ENCODE data around the gene CETN1.

Gene CETN1

DNA sequence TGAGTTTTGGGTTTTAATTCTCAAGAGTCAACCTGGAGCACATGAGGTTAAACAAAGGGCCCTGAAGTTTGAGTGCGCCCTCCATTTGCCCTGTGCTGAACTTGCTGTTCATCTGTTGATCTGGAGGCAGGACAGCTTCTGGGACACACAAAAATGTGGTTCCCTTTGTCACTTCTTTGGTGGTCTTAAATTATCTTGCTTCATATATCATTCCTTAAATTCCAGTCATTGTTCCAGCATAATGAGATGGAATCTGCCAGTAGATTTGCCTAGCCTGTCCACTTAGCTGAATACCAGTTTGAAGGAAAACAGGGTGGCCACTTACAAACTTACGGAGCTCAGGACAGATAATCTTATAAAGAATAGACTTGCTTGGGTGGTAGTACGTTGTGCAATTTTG is 916 bp downstream of the CETN1 start:
- WGBS (ENCODE audit: extremely low coverage, insufficient coverage, low lambda C conversion rate), result no CpG with 5 or more reads among the region's 3 CpGs

DNA sequence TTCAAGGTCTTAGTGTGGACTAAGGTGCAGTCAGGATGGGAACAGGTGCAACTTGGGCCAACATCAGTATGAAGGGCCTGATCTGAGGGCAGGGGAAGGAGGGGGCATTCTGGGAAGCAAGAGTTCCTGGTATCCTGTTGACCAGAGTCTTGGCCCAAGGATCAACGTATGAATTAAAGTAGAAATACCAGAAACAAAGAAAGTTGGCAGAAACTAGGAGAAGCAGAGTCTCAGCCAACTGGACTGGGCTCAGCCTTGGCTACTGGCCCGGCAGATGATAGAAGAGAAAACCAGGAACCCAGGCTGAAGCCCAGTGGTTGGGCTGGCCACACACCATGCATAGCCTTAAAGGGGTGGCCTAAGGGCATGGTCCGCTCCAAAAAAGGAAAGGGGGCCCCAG is 2.3 kb downstream of the CETN1 start:
- no peak for DNase-seq
- no peak overlapping the region for H2AK5ac ChIP-seq (ENCODE audit: low read length)
- H3K79me1 ChIP-seq (ENCODE audit: low read length), result no peaks in the 10 kb centered on the region
- no peak overlapping the region for H3K4me2 ChIP-seq (ENCODE audit: low read length)
- no peak overlapping the region for H4K8ac ChIP-seq (ENCODE audit: low read depth, low read length)
- WGBS (ENCODE audit: extremely low coverage, insufficient coverage, low lambda C conversion rate), result no CpG with 5 or more reads among the region's 3 CpGs
- no peak overlapping the region for H2BK120ac ChIP-seq (ENCODE audit: low read depth, low read length)
- H3K4me3 ChIP-seq (ENCODE audit: low read length), result no peak overlapping the region
- H3K27me3 ChIP-seq (ENCODE audit: insufficient read depth, low read length, poor library complexity), result no peaks in the 10 kb centered on the region
- H3K56ac ChIP-seq (ENCODE audit: low read length), result no peak overlapping the region
- no peak overlapping the region for H3K9ac ChIP-seq (ENCODE audit: low read length)
- H2BK5ac ChIP-seq (ENCODE audit: low read length), result no peak overlapping the region
- no peaks in the 10 kb centered on the region for H3K79me2 ChIP-seq (ENCODE audit: control insufficient read depth, insufficient read depth, low read length)
- H3K23ac ChIP-seq (ENCODE audit: low read length), result no peak overlapping the region
- no peaks in the 10 kb centered on the region for H3K36me3 ChIP-seq (ENCODE audit: control insufficient read depth, insufficient read depth, low read length)
- H3K18ac ChIP-seq (ENCODE audit: low read length), result no peak overlapping the region
- no peak overlapping the region for H2BK15ac ChIP-seq (replicated peaks; ENCODE audit: low read depth)
- no peaks in the 10 kb centered on the region for H3K4me1 ChIP-seq (ENCODE audit: control insufficient read depth, low read depth, low read length)
- no peak overlapping the region for H3K27ac ChIP-seq (ENCODE audit: low read depth, low read length)
- H4K5ac ChIP-seq (ENCODE audit: low read length), result no peak overlapping the region
- H3K4ac ChIP-seq (ENCODE audit: low read depth, low read length), result no peak overlapping the region

More for the DNA sequence above, 916 bp downstream of the CETN1 start:
- H2AK5ac ChIP-seq (ENCODE audit: low read length), result no peak overlapping the region
- H3K4me1 ChIP-seq (ENCODE audit: control insufficient read depth, low read depth, low read length), result no peaks in the 10 kb centered on the region
- H3K4me3 ChIP-seq (ENCODE audit: low read length), result no peak overlapping the region
- no peak overlapping the region for H2BK5ac ChIP-seq (ENCODE audit: low read length)
- no peak for DNase-seq
- H3K4ac ChIP-seq (ENCODE audit: low read depth, low read length), result no peak overlapping the region
- no peak overlapping the region for H3K23ac ChIP-seq (ENCODE audit: low read length)
- no peak overlapping the region for H3K18ac ChIP-seq (ENCODE audit: low read length)
- H3K79me2 ChIP-seq (ENCODE audit: control insufficient read depth, insufficient read depth, low read length), result no peaks in the 10 kb centered on the region
- H3K27ac ChIP-seq (ENCODE audit: low read depth, low read length), result no peak overlapping the region
- H3K36me3 ChIP-seq (ENCODE audit: control insufficient read depth, insufficient read depth, low read length), result no peaks in the 10 kb centered on the region
- no peak overlapping the region for H3K56ac ChIP-seq (ENCODE audit: low read length)
- H3K79me1 ChIP-seq (ENCODE audit: low read length), result no peaks in the 10 kb centered on the region
- no peak overlapping the region for H3K9ac ChIP-seq (ENCODE audit: low read length)
- H4K5ac ChIP-seq (ENCODE audit: low read length), result no peak overlapping the region
- H3K4me2 ChIP-seq (ENCODE audit: low read length), result no peak overlapping the region
- H3K27me3 ChIP-seq (ENCODE audit: insufficient read depth, low read length, poor library complexity), result no peaks in the 10 kb centered on the region
- H4K8ac ChIP-seq (ENCODE audit: low read depth, low read length), result no peak overlapping the region
- no peak overlapping the region for H2BK120ac ChIP-seq (ENCODE audit: low read depth, low read length)
- no peak overlapping the region for H2BK15ac ChIP-seq (replicated peaks; ENCODE audit: low read depth)

DNA sequence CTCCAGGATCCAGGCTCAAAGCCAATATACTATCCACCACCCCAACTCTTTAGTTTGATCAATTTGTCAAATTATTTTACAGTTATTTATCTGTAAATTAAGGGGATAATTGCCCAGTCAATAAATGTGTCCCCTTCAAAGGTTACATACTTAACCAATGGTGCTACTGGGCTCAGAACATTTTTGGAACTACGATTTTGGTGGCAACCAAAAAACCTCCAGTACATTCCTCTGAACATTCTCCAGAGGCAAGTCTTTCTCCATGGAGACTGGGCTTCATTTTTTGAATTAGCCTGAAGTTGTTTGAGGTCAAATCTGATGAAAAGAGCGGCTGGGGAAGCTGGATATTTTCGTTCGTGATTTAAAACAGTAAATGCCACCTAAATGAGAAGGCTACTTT is 14.9 kb downstream of the CETN1 start:
- no peak overlapping the region for H2AK5ac ChIP-seq (ENCODE audit: low read length)
- H3K56ac ChIP-seq (ENCODE audit: low read length), result no peak overlapping the region
- H3K4me3 ChIP-seq (ENCODE audit: low read length), result no peak overlapping the region
- H3K27ac ChIP-seq (ENCODE audit: low read depth, low read length), result no peak overlapping the region
- no peak overlapping the region for H3K9ac ChIP-seq (ENCODE audit: low read length)
- no peaks in the 10 kb centered on the region for H3K27me3 ChIP-seq (ENCODE audit: insufficient read depth, low read length, poor library complexity)
- no peak overlapping the region for H3K23ac ChIP-seq (ENCODE audit: low read length)
- no peak overlapping the region for H3K18ac ChIP-seq (ENCODE audit: low read length)
- H3K79me1 ChIP-seq (ENCODE audit: low read length), result no peaks in the 10 kb centered on the region
- no peak overlapping the region for H3K4me2 ChIP-seq (ENCODE audit: low read length)
- H2BK15ac ChIP-seq (replicated peaks; ENCODE audit: low read depth), result peak overlapping the region; percentile 78
- no peak overlapping the region for H4K8ac ChIP-seq (ENCODE audit: low read depth, low read length)
- DNase-seq, result no peak
- no peaks in the 10 kb centered on the region for H3K79me2 ChIP-seq (ENCODE audit: control insufficient read depth, insufficient read depth, low read length)
- no peaks in the 10 kb centered on the region for H3K36me3 ChIP-seq (ENCODE audit: control insufficient read depth, insufficient read depth, low read length)
- no peak overlapping the region for H4K5ac ChIP-seq (ENCODE audit: low read length)
- H3K4me1 ChIP-seq (ENCODE audit: control insufficient read depth, low read depth, low read length), result no peaks in the 10 kb centered on the region
- WGBS (ENCODE audit: extremely low coverage, insufficient coverage, low lambda C conversion rate), result no CpG with 5 or more reads among the region's 4 CpGs
- no peak overlapping the region for H2BK120ac ChIP-seq (ENCODE audit: low read depth, low read length)
- no peak overlapping the region for H2BK5ac ChIP-seq (ENCODE audit: low read length)
- no peak overlapping the region for H3K4ac ChIP-seq (ENCODE audit: low read depth, low read length)

DNA sequence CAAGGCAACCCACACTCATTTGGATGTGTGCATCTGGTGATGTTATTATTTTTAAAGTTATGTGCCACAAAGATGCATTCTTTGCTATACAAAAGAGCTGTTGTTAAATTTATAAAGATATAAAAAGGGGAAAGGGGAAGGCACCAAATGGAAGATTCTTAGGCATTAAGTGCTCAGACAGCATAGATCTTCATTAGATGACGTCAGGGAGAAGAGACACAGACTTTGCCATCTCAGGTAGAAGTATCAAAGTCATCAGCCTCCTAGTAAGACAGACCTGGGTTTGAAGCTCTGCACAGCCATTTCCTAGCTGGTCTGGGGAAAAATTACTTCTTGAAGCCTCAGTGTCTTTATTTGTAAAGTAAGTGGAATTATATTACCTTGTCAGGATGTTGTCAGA is 15.4 kb downstream of the CETN1 start:
- Histone ChIP-seq H3K4me3 (ENCODE audit: low read length) (no peak overlapping the region), H4K8ac (ENCODE audit: low read depth, low read length) (no peak overlapping the region), H3K27ac (ENCODE audit: low read depth, low read length) (no peak overlapping the region), H3K36me3 (ENCODE audit: control insufficient read depth, insufficient read depth, low read length) (no peaks in the 10 kb centered on the region), H2BK5ac (ENCODE audit: low read length) (no peak overlapping the region), H3K4me2 (ENCODE audit: low read length) (no peak overlapping the region), H2AK5ac (ENCODE audit: low read length) (no peak overlapping the region), H3K4me1 (ENCODE audit: control insufficient read depth, low read depth, low read length) (no peaks in the 10 kb centered on the region), H4K5ac (ENCODE audit: low read length) (no peak overlapping the region), H3K79me1 (ENCODE audit: low read length) (no peaks in the 10 kb centered on the region), H3K27me3 (ENCODE audit: insufficient read depth, low read length, poor library complexity) (no peaks in the 10 kb centered on the region), H3K4ac (ENCODE audit: low read depth, low read length) (no peak overlapping the region), H2BK120ac (ENCODE audit: low read depth, low read length) (no peak overlapping the region), H3K18ac (ENCODE audit: low read length) (no peak overlapping the region), H2BK15ac (replicated peaks; ENCODE audit: low read depth) (no peak overlapping the region), H3K79me2 (ENCODE audit: control insufficient read depth, insufficient read depth, low read length) (no peaks in the 10 kb centered on the region), H3K9ac (ENCODE audit: low read length) (no peak overlapping the region), H3K23ac (ENCODE audit: low read length) (no peak overlapping the region), H3K56ac (ENCODE audit: low read length) (no peak overlapping the region)
- DNase-seq, result no peak
- no CpG with 5 or more reads among the region's 1 CpG for WGBS (ENCODE audit: extremely low coverage, insufficient coverage, low lambda C conversion rate)

DNA sequence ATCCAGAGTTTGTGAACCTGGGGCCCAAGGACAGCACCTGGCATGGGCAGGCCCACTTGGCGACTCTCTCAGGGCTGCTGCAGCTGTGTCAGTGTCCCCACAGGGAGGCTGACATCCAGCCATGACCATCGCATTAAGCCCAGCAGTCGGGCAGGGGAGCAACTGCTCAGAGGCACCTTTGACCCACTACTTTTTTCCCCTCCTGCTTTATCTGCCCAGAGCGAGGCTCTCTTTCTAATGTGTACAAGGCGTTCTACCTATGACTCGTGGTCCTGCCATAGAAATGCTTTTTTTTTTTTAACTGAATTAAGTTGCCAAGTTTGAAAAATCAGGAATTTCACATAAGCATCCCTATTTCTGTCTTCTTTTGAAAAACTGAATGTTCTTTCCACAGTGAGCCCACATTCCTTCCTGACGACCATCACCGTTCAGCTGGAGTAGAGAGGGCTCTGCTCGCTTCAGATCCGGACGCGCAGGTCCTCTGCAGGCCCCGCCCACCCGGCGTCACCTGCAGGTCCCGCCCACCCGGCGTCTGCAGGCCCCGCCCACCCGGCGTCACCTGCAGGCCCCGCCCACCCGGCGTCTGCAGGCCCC is 16.2 kb downstream of the CETN1 start:
- no peaks in the 10 kb centered on the region for H3K36me3 ChIP-seq (ENCODE audit: control insufficient read depth, insufficient read depth, low read length)
- H2BK120ac ChIP-seq (ENCODE audit: low read depth, low read length), result no peak overlapping the region
- H3K9ac ChIP-seq (ENCODE audit: low read length), result no peak overlapping the region
- H2BK15ac ChIP-seq (replicated peaks; ENCODE audit: low read depth), result no peak overlapping the region
- H3K27ac ChIP-seq (ENCODE audit: low read depth, low read length), result no peak overlapping the region
- no peak overlapping the region for H3K4me3 ChIP-seq (ENCODE audit: low read length)
- H4K8ac ChIP-seq (ENCODE audit: low read depth, low read length), result no peak overlapping the region
- WGBS (ENCODE audit: extremely low coverage, insufficient coverage, low lambda C conversion rate), result no CpG with 5 or more reads among the region's 24 CpGs
- no peak overlapping the region for H3K23ac ChIP-seq (ENCODE audit: low read length)
- H3K4me1 ChIP-seq (ENCODE audit: control insufficient read depth, low read depth, low read length), result no peaks in the 10 kb centered on the region
- no peaks in the 10 kb centered on the region for H3K79me1 ChIP-seq (ENCODE audit: low read length)
- H3K27me3 ChIP-seq (ENCODE audit: insufficient read depth, low read length, poor library complexity), result no peaks in the 10 kb centered on the region
- H2AK5ac ChIP-seq (ENCODE audit: low read length), result no peak overlapping the region
- H3K4ac ChIP-seq (ENCODE audit: low read depth, low read length), result no peak overlapping the region
- H3K56ac ChIP-seq (ENCODE audit: low read length), result no peak overlapping the region
- H3K4me2 ChIP-seq (ENCODE audit: low read length), result no peak overlapping the region
- no peaks in the 10 kb centered on the region for H3K79me2 ChIP-seq (ENCODE audit: control insufficient read depth, insufficient read depth, low read length)
- DNase-seq, result peak; percentile 87
- no peak overlapping the region for H2BK5ac ChIP-seq (ENCODE audit: low read length)
- no peak overlapping the region for H4K5ac ChIP-seq (ENCODE audit: low read length)
- H3K18ac ChIP-seq (ENCODE audit: low read length), result no peak overlapping the region

DNA sequence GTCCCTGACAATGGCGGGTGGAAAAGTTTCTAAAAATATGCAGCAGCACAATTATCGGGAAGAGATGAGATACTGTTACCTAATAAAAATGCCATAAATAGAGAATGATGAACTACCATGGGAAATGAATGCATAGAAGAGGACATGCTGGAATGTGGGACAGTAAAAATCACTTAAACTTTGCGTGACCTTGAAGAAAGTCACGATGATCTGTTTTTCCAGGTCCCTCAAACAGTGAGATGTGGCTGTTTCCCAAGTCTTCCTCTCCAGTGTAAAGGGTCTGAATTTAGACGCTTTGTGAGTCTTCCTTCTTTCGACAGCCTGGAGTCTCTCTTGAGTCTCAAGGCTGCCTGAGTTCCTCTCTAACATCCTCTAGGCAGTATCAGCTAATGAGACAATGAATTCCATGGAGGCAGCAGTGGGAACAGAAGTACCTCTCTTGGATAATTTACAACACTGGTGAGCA is 18.0 kb downstream of the CETN1 start:
- no CpG with 5 or more reads among the region's 6 CpGs for WGBS (ENCODE audit: extremely low coverage, insufficient coverage, low lambda C conversion rate)

More for the DNA sequence above, 18.0 kb downstream of the CETN1 start:
- H4K8ac ChIP-seq (ENCODE audit: low read depth, low read length), result no peak overlapping the region
- H3K56ac ChIP-seq (ENCODE audit: low read length), result peak overlapping the region; percentile 31
- no peaks in the 10 kb centered on the region for H3K79me1 ChIP-seq (ENCODE audit: low read length)
- no peaks in the 10 kb centered on the region for H3K79me2 ChIP-seq (ENCODE audit: control insufficient read depth, insufficient read depth, low read length)
- H3K18ac ChIP-seq (ENCODE audit: low read length), result no peak overlapping the region
- H3K4me3 ChIP-seq (ENCODE audit: low read length), result no peak overlapping the region
- H3K23ac ChIP-seq (ENCODE audit: low read length), result no peak overlapping the region
- H2BK15ac ChIP-seq (replicated peaks; ENCODE audit: low read depth), result no peak overlapping the region
- H3K27ac ChIP-seq (ENCODE audit: low read depth, low read length), result no peak overlapping the region
- no peak overlapping the region for H3K4me2 ChIP-seq (ENCODE audit: low read length)
- H4K5ac ChIP-seq (ENCODE audit: low read length), result no peak overlapping the region
- H3K27me3 ChIP-seq (ENCODE audit: insufficient read depth, low read length, poor library complexity), result no peaks in the 10 kb centered on the region
- no peak overlapping the region for H2BK5ac ChIP-seq (ENCODE audit: low read length)
- DNase-seq, result peak; percentile 24
- no peak overlapping the region for H3K4ac ChIP-seq (ENCODE audit: low read depth, low read length)
- H3K9ac ChIP-seq (ENCODE audit: low read length), result no peak overlapping the region
- H2BK120ac ChIP-seq (ENCODE audit: low read depth, low read length), result no peak overlapping the region
- no peak overlapping the region for H2AK5ac ChIP-seq (ENCODE audit: low read length)
- no peaks in the 10 kb centered on the region for H3K36me3 ChIP-seq (ENCODE audit: control insufficient read depth, insufficient read depth, low read length)
- H3K4me1 ChIP-seq (ENCODE audit: control insufficient read depth, low read depth, low read length), result no peaks in the 10 kb centered on the region

Measured in mesendoderm (in vitro differentiated cells).